HepG2 (cell line): ENCODE measurements around the gene NFATC3. TPM values are rescaled to one million over a fixed set of nuclear protein-coding genes. Genes with fewer than 3 reads are reported as not detected.

Source experiments
- ATAC-seq: fragments of 200-7000 bp; cut with Tn5 transposase; 3 replicates; pipeline ENCODE4 v1.9.1; 2020; ENCODE audit warnings: mild to moderate bottlenecking, moderate library complexity
- BruUV-seq: library from RNA; stranded (reverse); fragments of 400-500 nt; replicated peaks from 2 replicates; lab custom pipeline; 2021; lab: Mats Ljungman, UMichigan
- CTCF ChIA-PET: fragments of 300-600 bp; formaldehyde crosslinking; extraction: SDS; loops from one replicate; lab custom pipeline; 2021; ENCODE audit warnings: low total read pairs, inconsistent platforms, low intra/inter-chr PET ratio; lab: Yijun Ruan, JAX
- POLR2A ChIA-PET: fragments of 350-600 bp; sonication (Branson Sonifier 250); formaldehyde crosslinking; loops from one replicate; lab custom pipeline; 2020; ENCODE audit warnings: antibody characterized with exemption, inconsistent platforms; lab: Yijun Ruan, JAX
- DNase-seq: peaks from one replicate; pipeline ENCODE4 v3.0.0-alpha.2; 2015; ENCODE audit warnings: low spot score
- FAIRE-seq: peaks from 3 replicates; lab custom pipeline; 2011; peaks lifted over from hg19 to GRCh38; lab: Jason Lieb, UNC
- H2AFZ ChIP-seq: one replicate; pipeline ENCODE4 v1.6.1; 2011; ENCODE audit warnings: low read length, inconsistent platforms
- H3K27ac ChIP-seq: fragments of 300-600 bp; 3 replicates; pipeline ENCODE4 v1.8.0; 2011; ENCODE audit warnings: mixed run types, mild to moderate bottlenecking, mixed read lengths, low read length, inconsistent platforms; ENCODE audit not compliant: insufficient read depth; ENCODE audit errors: extremely low read length
- H3K27me3 ChIP-seq, 2 experiments: fragments of 200-600 bp in 1 of 2; 2 replicates in 1 of 2; 3 replicates in 1 of 2; pipeline versions ENCODE4 v1.6.0 to v1.8.0; 2011; ENCODE audit warnings: low read length in 2 of 2, mild to moderate bottlenecking in 2 of 2, moderate library complexity in 2 of 2, inconsistent platforms in 1 of 2; ENCODE audit not compliant: insufficient read depth in 2 of 2, control insufficient read depth in 1 of 2
- H3K36me3 ChIP-seq, 2 experiments: fragments of 200-600 bp in 1 of 2; replicated peaks in 1 of 2; 2 replicates in 1 of 2; 3 replicates in 1 of 2; pipeline versions ENCODE4 v1.5.1 to v1.8.0; 2011; ENCODE audit warnings: low read length in 2 of 2, inconsistent platforms in 1 of 2; ENCODE audit not compliant: insufficient read depth in 2 of 2, control insufficient read depth in 1 of 2
- H3K4me1 ChIP-seq: 2 replicates; pipeline ENCODE4 v1.5.1; 2012; ENCODE audit warnings: low read length, inconsistent platforms; ENCODE audit not compliant: insufficient read depth
- H3K4me2 ChIP-seq: 2 replicates; pipeline ENCODE4 v1.6.0; 2011; ENCODE audit warnings: low read depth, low read length, inconsistent platforms
- H3K4me3 ChIP-seq, 3 experiments: fragments of 200-600 bp in 1 of 3; sonication (generic), shearing (Covaris generic) in 1 of 3; replicated peaks in 1 of 3; 2 replicates each; pipeline ENCODE4 v1.5.1; 2011 to 2016; ENCODE audit warnings: low read length in 3 of 3, inconsistent platforms in 2 of 3, low read depth in 2 of 3, mild to moderate bottlenecking in 2 of 3, control low read depth in 1 of 3, mixed read lengths in 1 of 3; ENCODE audit not compliant: insufficient read depth in 1 of 3
- H3K79me2 ChIP-seq: one replicate; pipeline ENCODE4 v1.6.1; 2011; ENCODE audit warnings: low read length, inconsistent platforms; ENCODE audit not compliant: insufficient read depth
- H3K9ac ChIP-seq: 2 replicates; pipeline ENCODE4 v1.6.0; 2011; ENCODE audit warnings: mild to moderate bottlenecking, low read depth, low read length, inconsistent platforms; ENCODE audit not compliant: insufficient read depth
- H3K9me3 ChIP-seq: 2 replicates; pipeline ENCODE4 v1.5.1; 2012; ENCODE audit warnings: mild to moderate bottlenecking, low read length
- H4K20me1 ChIP-seq: 2 replicates; pipeline ENCODE4 v1.6.0; 2011; ENCODE audit warnings: inconsistent platforms, mild to moderate bottlenecking, low read length, moderate library complexity; ENCODE audit not compliant: insufficient read depth
- ADNP ChIP-seq: sonication (generic); formaldehyde crosslinking; IDR thresholded peaks from 2 replicates; pipeline ENCODE4 v1.4.0; 2020; ENCODE audit warnings: missing genetic modification reagents
- BRD4 ChIP-seq: sonication (generic); formaldehyde crosslinking; IDR thresholded peaks from 2 replicates; pipeline ENCODE4 v1.4.0; 2020; ENCODE audit warnings: missing genetic modification reagents
- DPF2 ChIP-seq: sonication (generic); formaldehyde crosslinking; IDR thresholded peaks from 2 replicates; pipeline ENCODE4 v1.4.0; 2020; ENCODE audit warnings: mild to moderate bottlenecking, low read depth, missing genetic modification reagents, borderline replicate concordance
- EZH2 ChIP-seq: conservative IDR thresholded peaks from 2 replicates; pipeline ENCODE4 v1.6.1; 2012; ENCODE audit warnings: mild to moderate bottlenecking, low read depth, low read length, moderate library complexity
- FOXA3 ChIP-seq: IDR thresholded peaks from 2 replicates; pipeline ENCODE4 v1.6.1; 2016; ENCODE audit warnings: missing genetic modification reagents, missing compliant biosample characterization
- GZF1 ChIP-seq: sonication (generic); formaldehyde crosslinking; IDR thresholded peaks from 2 replicates; pipeline ENCODE4 v1.5.1; 2020; ENCODE audit warnings: mild to moderate bottlenecking, missing genetic modification reagents
- ISX ChIP-seq: sonication (generic); formaldehyde crosslinking; conservative IDR thresholded peaks from 2 replicates; pipeline ENCODE4 v1.5.0; 2020; ENCODE audit warnings: missing genetic modification reagents
- KDM5A ChIP-seq: fragments of 200-600 bp; sonication (generic); IDR thresholded peaks from 2 replicates; pipeline ENCODE4 v1.7.0; 2018; ENCODE audit warnings: antibody characterized with exemption, mild to moderate bottlenecking, low read length, borderline replicate concordance
- KLF12 ChIP-seq: sonication (generic); formaldehyde crosslinking; IDR thresholded peaks from 2 replicates; pipeline ENCODE4 v1.4.0; 2020; ENCODE audit warnings: missing genetic modification reagents, borderline replicate concordance
- KLF15 ChIP-seq: sonication (generic); formaldehyde crosslinking; IDR thresholded peaks from 2 replicates; pipeline ENCODE4 v1.8.1; 2023; ENCODE audit warnings: borderline replicate concordance, mild to moderate bottlenecking, inconsistent platforms, missing genetic modification reagents, mixed read lengths
- MXI1 ChIP-seq: IDR thresholded peaks from 3 replicates; pipeline ENCODE4 v1.6.1; 2012; ENCODE audit warnings: low read depth, low read length, inconsistent platforms, borderline replicate concordance
- NAIF1 ChIP-seq: sonication (generic); formaldehyde crosslinking; IDR thresholded peaks from 2 replicates; pipeline ENCODE4 v1.5.0; 2020; ENCODE audit warnings: mild to moderate bottlenecking, missing genetic modification reagents, borderline replicate concordance
- REL ChIP-seq: sonication (generic); formaldehyde crosslinking; conservative IDR thresholded peaks from 2 replicates; pipeline ENCODE4 v1.8.0; 2022; ENCODE audit warnings: mild to moderate bottlenecking, missing genetic modification reagents, moderate library complexity
- SMAD9 ChIP-seq: sonication (generic); formaldehyde crosslinking; IDR thresholded peaks from 2 replicates; pipeline ENCODE4 v1.5.1; 2020; ENCODE audit warnings: mild to moderate bottlenecking, missing genetic modification reagents
- SOX6 ChIP-seq, 2 experiments: fragments of 450-650 bp in 1 of 2; sonication (generic) in 1 of 2; formaldehyde crosslinking in 1 of 2; IDR thresholded peaks; 2 replicates each; pipeline versions ENCODE4 v1.4.0 to v1.6.1; 2017 to 2020; ENCODE audit warnings: antibody characterized with exemption in 1 of 2, mild to moderate bottlenecking in 1 of 2, missing genetic modification reagents in 1 of 2
- SPEN ChIP-seq: sonication (generic); formaldehyde crosslinking; IDR thresholded peaks from 2 replicates; pipeline ENCODE4 v1.5.1; 2020; ENCODE audit warnings: low read depth, mild to moderate bottlenecking, missing genetic modification reagents
- SSRP1 ChIP-seq: IDR thresholded peaks from 2 replicates; pipeline ENCODE4 v1.6.1; 2016; ENCODE audit warnings: control low read depth
- ZBTB49 ChIP-seq: sonication (generic); formaldehyde crosslinking; IDR thresholded peaks from 2 replicates; pipeline ENCODE4 v1.4.0; 2020; ENCODE audit warnings: missing genetic modification reagents, borderline replicate concordance
- ZNF101 ChIP-seq: sonication (generic); formaldehyde crosslinking; IDR thresholded peaks from 2 replicates; pipeline ENCODE4 v1.4.0; 2020; ENCODE audit warnings: mild to moderate bottlenecking, low read depth, missing genetic modification reagents, borderline replicate concordance
- ZNF124 ChIP-seq: sonication (generic); formaldehyde crosslinking; IDR thresholded peaks from 2 replicates; pipeline ENCODE4 v1.4.0; 2020; ENCODE audit warnings: missing genetic modification reagents
- ZNF329 ChIP-seq: sonication (generic); formaldehyde crosslinking; IDR thresholded peaks from 2 replicates; pipeline ENCODE4 v1.9.0; 2021; ENCODE audit warnings: low read depth, mild to moderate bottlenecking, missing genetic modification reagents
- ZNF629 ChIP-seq: sonication (generic); formaldehyde crosslinking; conservative IDR thresholded peaks from 2 replicates; pipeline ENCODE4 v1.5.0; 2020; ENCODE audit warnings: missing genetic modification reagents
- WGBS: methylation state at CpG from one replicate; pipeline ENCODE4 v1.1.6; 2017; ENCODE audit warnings: low lambda C conversion rate; 5-methylcytosine and 5-hydroxymethylcytosine counted together
- in situ Hi-C: cut with HindIII; loops from 2 replicates; pipeline ENCODE4 v1.10.0; 2017; ENCODE audit warnings: low pct_unique_long_range_greater_than_20kb; ENCODE audit not compliant: extremely low pct_ligation_motif_present
- intact Hi-C: fragments of 100-400 bp; cut with micrococcal nuclease; formaldehyde crosslinking; loops from one replicate; pipeline ENCODE4 v1.10.0; 2022; ENCODE audit not compliant: unreplicated experiment
- polyA plus RNA-seq, 8 experiments: library from polyadenylated mRNA; depleted of rRNA in 3 of 8; stranded (reverse) in 7 of 8; unstranded in 1 of 8; fragments of >200 nt; fragmentation: Illumina TruSeq in 4 of 8; extraction: Trizol in 4 of 8; gene quantifications; 2 replicates each; pipeline versions ENCODE4 v1.2.1 to v1.2.3, GENCODE V29; 2011 to 2016; ENCODE audit warnings: low read depth in 4 of 8, missing spikeins in 1 of 8, mixed read lengths in 1 of 8; ENCODE audit not compliant: insufficient read depth in 1 of 8
- total RNA-seq, 5 experiments: library from RNA; depleted of rRNA; stranded (reverse); fragments of >200 nt; fragmentation: Illumina TruSeq; extraction: Trizol; gene quantifications; 2 replicates each; pipeline ENCODE4 v1.2.3, GENCODE V29; 2016; ENCODE audit warnings: low read depth in 1 of 5

The NFATC3 gene
- total and polyA plus RNA-seq, 2 of the 13 experiments (the other 11 are each of a cell fraction or from before 2014, with no cell fraction given): 52.6 to 62.7 TPM

DNA sequence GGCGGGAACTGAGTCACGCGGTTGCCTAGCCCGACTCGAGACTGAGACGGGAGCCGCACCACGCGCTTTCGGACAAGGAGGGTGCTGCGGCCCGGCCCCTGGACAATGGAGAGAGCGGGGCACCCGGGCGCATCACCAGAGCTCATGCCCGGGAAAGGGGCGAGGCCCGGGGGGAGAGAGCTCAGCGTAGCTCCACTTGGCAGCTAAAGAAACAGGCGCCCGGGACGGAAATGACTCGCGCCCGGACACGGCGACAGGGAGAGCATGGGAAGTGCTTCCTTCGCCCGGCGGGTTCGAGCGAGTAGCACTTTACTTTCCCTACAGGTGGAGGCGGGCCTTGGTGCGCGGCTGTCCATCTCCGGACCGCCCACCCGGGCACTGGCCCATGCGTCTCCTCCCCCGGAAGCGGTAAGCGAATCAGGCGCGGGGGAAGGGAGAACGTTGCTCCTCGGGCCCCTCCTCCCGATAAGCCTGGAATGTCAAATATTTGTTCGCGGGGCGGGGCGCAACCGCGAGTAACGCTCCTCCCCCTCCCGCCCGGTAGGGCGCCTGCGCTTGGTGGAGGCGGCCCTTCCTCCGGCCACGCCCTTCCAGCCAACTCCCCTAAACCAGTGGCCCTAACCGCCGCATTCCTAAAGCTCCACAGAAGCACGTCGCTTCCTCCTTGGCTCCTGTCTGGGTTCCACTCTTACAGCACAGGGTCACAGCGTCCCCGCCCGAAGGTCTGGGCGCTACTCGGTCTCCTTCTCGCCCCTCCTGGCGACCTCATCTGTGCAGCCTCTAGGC lies 152.3 kb downstream of the NFATC3 start (continued):
- TF ChIP-seq NAIF1 (CRISPR knock-in tag) (peak; percentile 86), KDM5A (no peak), SSRP1 (CRISPR knock-in tag) (no peak; the same call in 1 of the 2 replicates), DPF2 (CRISPR knock-in tag) (no peak), ZNF329 (CRISPR knock-in tag) (0 out of 2 replicates have a peak, but pooled peaks have one; percentile 21), ZNF629 (0 out of 2 replicates have a peak, but pooled peaks have one; percentile 18), ZNF124 (no peak; the same call in 1 of the 2 replicates), KLF15 (CRISPR knock-in tag) (peak; percentile 97; the same call in 1 of the 2 replicates), ZNF101 (CRISPR knock-in tag) (no peak), FOXA3 (CRISPR knock-in tag) (peak; percentile 87), MXI1 (peak; percentile 95)
- TF ChIP-seq, all 625 proteins: peak for 331

DNA sequence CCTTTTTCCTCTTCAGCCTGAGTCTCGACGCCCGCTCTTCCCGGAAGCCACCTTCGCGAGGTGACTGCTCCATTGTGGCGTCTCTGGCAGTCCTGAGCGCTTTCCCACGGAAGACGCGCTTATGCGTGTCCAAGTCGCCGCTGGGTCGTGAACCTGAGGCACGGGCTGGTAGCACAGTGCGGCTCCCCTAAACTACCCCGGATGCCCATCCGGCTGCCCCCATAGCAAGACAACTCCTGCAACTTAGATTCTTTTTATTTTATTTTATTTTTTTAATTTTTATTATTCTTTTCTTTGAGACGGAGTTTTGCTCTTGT lies 152.8 kb downstream of the NFATC3 start:
- FAIRE-seq: no peak
- CTCF ChIA-PET: no interaction called here
- 91% methylated on average over 20 of the region's 20 CpGs for WGBS
- peaks cover 3 to 7% of the 10 kb centered on the region in 2 experiments; a peak in 4 of 5 replicates for H3K36me3 ChIP-seq
- peaks cover 43% of the 10 kb centered on the region for H3K4me1 ChIP-seq
- peaks cover 20% of the 10 kb centered on the region for H4K20me1 ChIP-seq
- no TSS peak for BruUV-seq
- H3K9me3 ChIP-seq: no peaks in the 10 kb centered on the region
- POLR2A ChIA-PET: interaction anchor here (0.6 to 5.6 kb wide), 20 partner anchors 10 to 922 kb away, joined by 3 to 100 read pairs (median 7); partner anchors contain the start of genes DDX28, DUS2, NFATC3 and PRMT7
- peak overlapping the region; percentile 69 for H3K4me2 ChIP-seq
- H3K9ac ChIP-seq: peak overlapping the region; percentile 53
- H3K79me2 ChIP-seq: peaks cover 29% of the 10 kb centered on the region
- no peak for ATAC-seq
- DNase-seq: no peak
- H3K27ac ChIP-seq: peak overlapping the region; percentile 74
- peak overlapping the region in 2 of 3 experiments; percentile 35 to 54; a peak in 3 of 6 replicates for H3K4me3 ChIP-seq
- intact Hi-C loops (no loop called here), in situ Hi-C loops (loop anchor here (10.0 kb wide), 1 partner anchor 153 kb away; the partner anchor contains the start of gene NFATC3)
- no peak overlapping the region for H2AFZ ChIP-seq
- H3K27me3 ChIP-seq: no peaks in the 10 kb centered on the region; a peak in 1 of 5 replicates
- TF ChIP-seq SMAD9 (CRISPR knock-in tag) (0 out of 2 replicates have a peak, but pooled peaks have one; percentile 38), ISX (no peak), ZBTB49 (CRISPR knock-in tag) (no peak), SOX6 (IDR thresholded peaks at IDR 0.05) (no peak), SOX6 (CRISPR knock-in tag; IDR thresholded peaks at IDR 0.05) (no peak), KLF12 (CRISPR knock-in tag) (no peak), EZH2 (no peak), GZF1 (CRISPR knock-in tag) (no peak), BRD4 (CRISPR knock-in tag) (peak; percentile 15; the same call in 1 of the 2 replicates), SPEN (no peak), ADNP (CRISPR knock-in tag) (no peak), REL (CRISPR knock-in tag) (no peak)
